ENCODE measurements around the gene PTRH1. TPM values are rescaled to one million over a fixed set of nuclear protein-coding genes. Genes with fewer than 3 reads are reported as not detected.

Gene PTRH1
- total RNA-seq, 1 donor from 2014 or later: 21.8 TPM

DNA sequence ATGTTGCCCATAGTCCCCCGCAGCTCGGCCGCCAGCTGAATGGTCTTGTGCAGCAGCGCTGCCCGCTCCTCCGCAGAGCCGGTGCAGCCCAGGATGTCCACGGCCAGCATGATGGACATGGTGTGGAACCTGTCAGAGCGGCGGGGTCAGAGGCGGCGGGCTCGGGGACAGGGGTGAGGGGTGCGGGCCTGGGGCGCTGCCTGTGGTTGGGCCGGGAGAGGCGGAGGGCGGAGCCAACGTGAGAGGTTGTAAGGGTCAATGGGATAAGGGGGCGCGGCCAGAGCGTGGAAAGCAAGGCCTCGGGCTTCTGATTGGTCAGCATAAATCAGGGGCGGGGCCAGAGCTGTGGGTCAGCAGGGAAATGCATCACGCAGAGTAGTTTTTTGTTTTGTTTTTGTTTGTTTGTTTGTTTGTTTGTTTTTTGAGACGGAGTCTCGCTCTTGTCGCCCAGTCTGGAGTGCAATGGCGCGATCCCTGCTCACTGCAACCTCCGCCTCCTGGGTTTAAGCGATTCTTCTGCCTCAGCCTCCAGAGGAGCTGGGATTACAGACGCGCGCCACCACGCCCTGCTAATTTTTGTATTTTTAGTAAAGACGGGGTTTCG is 26.5 kb upstream of the PTRH1 start:
- DNase-seq (ENCODE audit: low read depth): peak; percentile 48

DNA sequence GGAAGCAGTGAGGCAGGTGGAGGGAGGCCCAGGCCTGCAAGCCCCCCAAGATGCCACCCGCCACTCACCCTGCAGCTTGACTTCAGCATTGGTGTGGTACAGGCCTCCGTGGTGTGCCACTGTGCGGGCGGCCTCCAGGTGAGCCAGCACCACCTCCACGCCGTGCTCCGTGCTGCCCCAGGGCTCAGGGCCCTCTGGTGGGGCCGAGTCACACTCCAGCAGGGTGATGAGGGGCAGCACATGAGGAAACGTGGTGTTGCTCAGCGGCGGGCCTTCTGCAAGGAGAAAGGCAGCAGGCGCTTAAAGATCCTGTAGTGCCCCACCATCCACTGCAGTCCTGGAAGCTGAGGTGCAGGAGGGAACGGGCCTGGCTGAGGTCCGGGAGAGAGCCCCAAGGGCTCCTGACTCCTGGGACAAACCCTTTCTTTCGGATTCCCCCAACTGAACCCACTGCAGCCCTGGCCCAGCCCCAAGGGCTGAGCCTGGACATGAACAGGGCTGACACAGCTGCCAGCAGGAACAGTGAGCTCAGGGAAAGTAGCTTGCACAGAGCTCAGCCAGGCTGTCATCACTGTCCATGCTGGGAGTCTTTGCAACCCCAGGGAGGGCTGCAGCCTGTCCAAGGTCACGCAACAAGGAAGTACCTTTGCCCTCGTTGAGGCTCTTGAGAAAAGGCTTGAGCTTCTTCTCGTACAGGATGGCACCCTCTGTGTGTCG is 24.3 kb upstream of the PTRH1 start:
- no peak for DNase-seq (ENCODE audit: low read depth)

DNA sequence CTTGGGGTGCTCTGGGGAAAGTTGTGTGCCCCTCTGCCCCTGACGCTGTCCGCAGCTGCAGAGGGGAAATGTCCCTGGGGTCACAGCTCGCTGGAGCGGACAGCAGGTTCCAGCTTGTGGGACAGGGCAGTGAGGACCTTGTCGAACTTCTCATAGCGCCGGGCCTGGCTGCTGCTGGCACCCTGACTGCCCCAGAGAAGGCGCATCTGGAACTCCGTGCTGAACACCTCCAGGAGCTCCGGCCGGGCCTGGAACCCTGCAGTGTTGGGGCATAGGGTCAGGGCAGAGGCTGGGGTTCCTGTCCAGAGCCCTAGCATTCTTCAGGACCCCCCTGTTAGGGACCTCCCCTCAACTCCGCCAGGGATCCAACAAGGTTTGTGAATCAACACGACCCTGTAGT is 23.2 kb upstream of the PTRH1 start:
- no peak for DNase-seq (ENCODE audit: low read depth)

DNA sequence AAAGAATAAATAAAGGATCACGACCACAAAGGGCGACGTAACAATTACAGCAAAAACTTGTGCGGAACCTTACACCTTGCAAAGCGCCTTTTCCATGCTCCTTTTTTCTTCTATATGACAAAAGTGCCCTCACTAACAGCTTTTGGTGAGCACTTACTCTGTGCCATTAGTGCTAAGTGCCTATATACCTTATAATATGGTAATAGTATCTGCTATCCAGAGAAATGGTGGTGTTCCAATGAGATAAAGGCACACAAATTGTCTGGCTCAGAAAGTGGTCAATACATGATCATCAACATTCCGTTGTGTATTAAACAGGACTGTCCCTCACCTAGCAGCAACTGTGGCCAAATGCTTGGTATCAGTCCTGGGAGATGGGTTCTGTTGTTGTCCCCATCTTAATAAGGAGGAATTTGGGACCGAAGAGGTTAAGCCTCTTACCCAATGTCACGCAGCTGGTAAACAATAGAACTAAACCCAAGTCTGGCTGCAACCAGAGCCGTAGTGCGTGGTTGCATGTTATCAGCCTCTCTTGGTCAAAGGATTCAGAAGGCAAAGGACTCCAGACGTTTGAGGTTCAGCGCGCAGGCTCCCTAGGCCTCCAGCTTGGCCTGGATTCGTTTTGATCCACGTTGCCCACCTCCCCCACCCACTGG is 20.2 kb upstream of the PTRH1 start:
- no peak for DNase-seq (ENCODE audit: low read depth)

- peak; percentile 85 for DNase-seq (ENCODE audit: low read depth)
Measured at GRCh38 chr9:127734747-127735529, 19.5 kb upstream of the PTRH1 start, which contains the start of gene TOR2A. Gene TOR2A, minus strand, starts transcription at chr9:127735294. Its CDS starts 24 bp downstream, at chr9:127735270.

DNA sequence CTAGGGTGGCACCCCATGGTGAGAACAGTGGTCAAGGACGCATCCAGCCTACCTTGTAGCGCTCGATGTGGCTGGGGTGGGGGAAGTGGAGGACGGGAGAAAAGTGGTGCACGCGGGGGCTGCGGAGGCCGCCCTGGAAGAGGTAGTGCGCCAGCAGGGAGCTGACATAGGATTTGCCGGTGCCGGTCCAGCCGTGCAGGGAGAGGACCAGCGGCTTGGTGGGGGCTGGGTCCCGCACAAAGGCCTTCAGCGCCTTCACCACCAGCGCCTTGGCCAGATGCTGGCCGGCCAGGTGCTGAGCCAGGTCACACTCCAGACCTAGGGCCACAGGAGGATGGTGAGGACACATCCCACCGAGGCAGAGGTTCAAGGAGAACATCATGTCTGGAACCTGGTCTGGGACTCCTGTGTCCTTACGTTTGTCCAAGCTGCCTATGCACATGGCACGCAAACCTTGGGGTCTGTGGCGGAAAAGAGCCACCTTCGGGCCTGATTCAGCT is 18.8 kb upstream of the PTRH1 start:
- no peak for DNase-seq (ENCODE audit: low read depth)

DNA sequence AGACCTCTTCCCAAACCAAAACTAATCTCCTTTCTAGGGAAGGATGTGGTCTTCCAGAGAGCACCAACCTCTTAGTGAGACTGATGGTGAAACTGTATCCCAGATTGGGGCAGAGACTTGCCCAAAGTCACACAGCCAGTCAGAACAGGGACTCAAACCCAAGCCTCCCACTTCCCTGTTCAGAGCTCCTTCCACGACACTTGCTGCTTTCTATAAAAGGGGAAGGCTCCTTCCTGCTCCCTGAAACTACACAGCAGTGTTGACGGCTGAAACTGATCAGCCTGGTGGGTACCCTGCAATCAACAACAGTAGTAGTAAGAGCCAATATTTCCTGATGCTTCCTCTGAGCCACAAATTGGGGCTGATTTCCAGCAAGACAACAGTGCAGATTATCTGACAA is 18.2 kb upstream of the PTRH1 start:
- no peak for DNase-seq (ENCODE audit: low read depth)

DNA sequence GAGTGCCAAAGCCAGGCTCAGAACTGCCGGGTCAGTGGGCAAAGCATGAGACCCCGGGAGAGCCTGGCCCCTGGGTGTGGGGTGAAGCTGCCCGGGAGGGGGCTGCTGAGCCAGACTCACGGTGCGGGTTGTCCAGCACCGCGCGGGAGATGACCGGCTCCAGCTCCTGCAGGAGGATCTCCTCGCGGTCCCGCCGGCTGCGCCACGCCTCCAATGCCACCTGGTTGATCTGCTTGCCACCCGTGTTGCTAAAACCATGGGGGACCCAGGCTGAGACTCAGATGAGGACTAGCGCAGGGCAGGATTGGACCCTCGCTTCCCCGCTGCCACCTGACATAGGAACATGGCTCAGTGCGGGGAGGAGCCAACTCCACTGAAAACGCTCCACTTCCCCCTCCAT is 17.0 kb upstream of the PTRH1 start:
- DNase-seq (ENCODE audit: low read depth): no peak

DNA sequence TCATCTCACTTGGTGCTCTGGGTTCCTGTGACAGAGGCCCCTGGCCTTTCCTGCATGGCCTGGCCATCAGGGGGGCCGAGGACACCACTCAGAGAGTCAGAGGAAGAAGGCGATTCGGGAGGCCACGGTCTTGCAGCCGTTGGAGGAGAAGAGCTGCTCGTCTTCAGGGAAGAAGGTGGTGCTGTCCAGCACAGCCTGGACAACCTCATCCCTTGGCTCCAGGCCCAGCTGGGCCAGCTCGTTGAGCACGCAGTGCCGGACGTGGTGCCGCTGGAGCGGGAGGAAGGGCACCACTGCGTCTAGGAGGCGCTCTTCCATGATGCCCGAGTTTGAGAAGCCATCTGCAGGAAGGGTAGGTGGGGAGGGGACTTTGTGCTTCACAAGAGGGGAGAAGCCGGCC is 16.5 kb upstream of the PTRH1 start:
- DNase-seq (ENCODE audit: low read depth): no peak

DNA sequence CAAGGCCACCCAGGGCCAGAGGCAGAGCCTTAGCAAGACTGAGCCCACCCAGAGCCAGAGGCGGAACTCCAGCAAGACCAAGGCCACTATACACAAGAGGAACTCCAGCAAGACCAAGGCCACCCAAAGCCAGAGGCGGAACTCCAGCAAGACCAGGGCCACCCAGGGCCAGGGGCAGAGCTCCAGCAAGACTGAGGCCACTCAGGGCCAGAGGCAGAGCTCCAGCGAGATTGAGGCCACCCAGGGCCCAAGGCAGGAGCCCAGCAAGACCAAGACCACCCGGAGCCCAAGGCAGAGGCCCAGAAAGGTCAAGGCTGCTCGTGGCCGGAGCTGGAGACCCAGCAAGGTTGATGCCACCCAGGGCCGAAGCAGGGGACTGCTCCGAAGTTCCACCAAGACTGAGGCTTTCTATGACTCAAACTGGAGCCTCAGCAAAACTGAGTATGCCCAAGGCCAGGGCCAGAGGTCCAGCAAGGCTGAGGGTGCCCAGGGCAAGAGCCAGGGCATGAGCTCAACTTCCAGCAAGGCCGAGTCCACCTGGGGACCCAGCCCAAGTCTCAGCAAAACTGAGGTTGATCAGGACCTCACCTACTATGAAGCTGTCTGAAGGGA is 15.4 kb upstream of the PTRH1 start:
- DNase-seq (ENCODE audit: low read depth): no peak

DNA sequence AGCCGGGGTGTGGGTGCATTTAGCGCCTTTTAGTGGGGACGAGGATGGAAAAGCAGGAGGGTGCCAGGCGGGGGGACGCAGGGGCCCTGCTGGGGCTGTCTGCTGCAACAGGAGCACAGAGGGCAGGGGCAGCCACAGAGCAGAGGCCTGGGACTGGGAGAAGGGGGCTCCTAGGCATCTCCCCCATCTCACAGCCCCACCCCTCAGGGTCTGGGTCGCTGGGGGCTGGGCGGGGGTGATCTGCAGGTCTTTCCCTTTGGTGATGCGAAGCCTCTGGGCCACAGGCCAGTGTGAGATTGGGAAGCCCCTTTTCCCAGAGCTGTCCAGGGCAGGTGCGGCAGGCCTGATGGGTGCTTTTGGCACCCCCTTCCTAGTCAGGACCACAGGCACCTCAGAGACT is 14.8 kb upstream of the PTRH1 start:
- no peak for DNase-seq (ENCODE audit: low read depth)

GRCh38 chr9:127729522-127730256 is 14.2 kb upstream of the PTRH1 start:
- DNase-seq (ENCODE audit: low read depth): no peak

DNA sequence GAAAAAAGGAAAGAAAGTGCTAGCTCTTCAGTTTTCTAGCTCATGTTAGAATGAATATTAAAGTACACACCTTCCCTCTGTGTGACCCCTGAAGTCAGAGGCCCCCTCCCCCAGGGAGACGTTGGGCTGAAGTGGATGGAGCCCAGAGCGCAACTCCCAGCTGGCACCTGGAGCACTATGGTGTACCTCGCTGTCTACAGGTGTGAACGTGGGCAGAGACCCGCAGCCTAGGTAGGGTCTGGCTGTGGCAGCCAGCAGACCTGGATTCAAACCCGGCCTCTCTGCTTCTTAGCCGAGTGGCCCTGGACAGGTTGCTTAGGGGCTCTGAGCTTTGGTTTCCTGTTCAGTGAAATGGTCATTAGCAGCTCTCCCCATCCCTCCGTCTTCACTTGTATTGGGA is 13.3 kb upstream of the PTRH1 start:
- no peak for DNase-seq (ENCODE audit: low read depth)

GRCh38 chr9:127726871-127727270 is 11.4 kb upstream of the PTRH1 start:
- no peak for DNase-seq (ENCODE audit: low read depth)

DNA sequence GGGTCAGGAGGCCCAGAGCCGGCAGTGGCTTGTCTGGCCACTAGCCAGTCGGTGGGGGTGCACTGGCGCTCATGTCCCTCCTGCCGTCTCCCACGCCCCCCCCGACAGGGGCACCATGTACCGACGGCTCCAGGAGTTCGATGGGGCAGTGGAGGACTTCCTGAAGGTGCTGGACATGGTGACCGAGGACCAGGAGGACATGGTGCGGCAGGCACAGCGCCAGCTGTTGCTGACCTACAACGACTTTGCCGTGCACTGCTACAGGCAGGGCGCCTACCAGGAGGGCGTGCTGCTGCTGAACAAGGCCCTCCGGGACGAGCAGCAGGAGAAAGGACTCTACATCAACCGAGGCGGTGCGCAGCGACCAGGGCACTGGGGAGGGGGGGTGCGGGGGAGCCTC is 8.5 kb upstream of the PTRH1 start:
- DNase-seq (ENCODE audit: low read depth): no peak

- peak; percentile 7 for DNase-seq (ENCODE audit: low read depth)
Measured at GRCh38 chr9:127723444-127723843, 8.0 kb upstream of the PTRH1 start.

- DNase-seq (ENCODE audit: low read depth): no peak
Measured at GRCh38 chr9:127723013-127723412, 7.5 kb upstream of the PTRH1 start.

GRCh38 chr9:127722055-127722745 is 6.7 kb upstream of the PTRH1 start:
- DNase-seq (ENCODE audit: low read depth): no peak

- peak; percentile 65 for DNase-seq (ENCODE audit: low read depth)
Measured at GRCh38 chr9:127721391-127721821, 5.9 kb upstream of the PTRH1 start.

GRCh38 chr9:127720865-127721227 is 5.4 kb upstream of the PTRH1 start:
- DNase-seq (ENCODE audit: low read depth): peak; percentile 15
